ENCODE data around the gene NINJ2.

Gene NINJ2

DNA sequence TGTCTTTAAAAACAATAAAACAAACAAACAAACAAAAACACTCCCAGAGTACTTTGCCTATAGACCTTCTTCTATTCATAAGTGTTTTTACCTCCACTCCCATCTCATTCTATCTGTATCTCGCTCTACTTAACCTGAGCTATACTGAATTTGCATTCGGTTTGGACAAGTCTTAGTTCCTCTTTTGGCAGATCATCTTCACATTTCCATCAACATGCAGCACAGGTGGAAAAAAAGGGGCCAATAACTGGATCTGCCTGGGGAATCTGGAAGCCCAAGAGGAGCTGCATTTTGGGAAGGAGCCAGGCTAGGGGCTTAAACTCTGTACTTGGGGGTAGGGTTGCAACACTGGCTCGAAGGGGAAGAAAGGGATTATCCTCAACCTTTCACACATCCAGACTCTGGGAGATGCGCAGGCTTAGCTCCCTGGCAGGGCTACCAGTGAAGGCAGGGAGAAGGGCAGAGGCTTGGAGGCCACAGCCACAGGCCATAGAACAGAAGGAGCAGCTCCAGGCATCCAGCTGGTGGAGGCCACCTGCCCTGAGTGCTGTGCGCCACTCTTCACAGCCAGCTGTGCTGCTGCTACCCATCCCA is 4.1 kb downstream of the NINJ2 start:
- no peak for TF ChIP-seq CTCF (IDR thresholded peaks at IDR 0.05; ENCODE audit: low read depth, low read length)
- DNase-seq (ENCODE audit: extremely low read depth, low read depth), result no peak

DNA sequence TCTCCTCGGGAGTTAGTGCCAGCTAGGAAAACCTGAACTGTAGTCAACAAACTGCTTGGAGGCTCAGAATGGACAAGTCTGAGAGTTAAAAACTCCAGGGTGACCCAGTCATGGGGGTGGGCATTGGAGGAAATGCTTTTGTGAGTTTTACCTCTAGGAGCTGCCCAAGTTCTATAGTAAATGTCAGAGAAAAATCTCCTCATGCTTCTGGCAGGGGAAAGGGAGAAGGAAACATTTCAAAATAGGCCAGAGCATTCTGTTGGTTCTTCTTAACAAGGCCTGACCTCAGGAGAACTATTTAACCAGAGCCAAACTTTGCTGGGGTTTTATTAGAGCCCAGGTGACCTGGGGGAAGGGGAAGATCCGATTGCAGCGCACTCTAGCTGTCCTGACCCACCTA is 12.3 kb downstream of the NINJ2 start:
- DNase-seq (ENCODE audit: extremely low read depth, low read depth), result no peak
- TF ChIP-seq CTCF (IDR thresholded peaks at IDR 0.05; ENCODE audit: low read depth, low read length), result no peak; the same call in 1 of the 2 replicates

- no peak for TF ChIP-seq CTCF (IDR thresholded peaks at IDR 0.05; ENCODE audit: low read depth, low read length)
- no peak for DNase-seq (ENCODE audit: extremely low read depth, low read depth)
These were observed 15.7 kb downstream of the NINJ2 start for GRCh38 chr12:647385-648085.

- TF ChIP-seq CTCF (IDR thresholded peaks at IDR 0.05; ENCODE audit: low read depth, low read length), result no peak
- DNase-seq (ENCODE audit: extremely low read depth, low read depth), result no peak
These were observed 16.5 kb downstream of the NINJ2 start for GRCh38 chr12:646442-647384.

DNA sequence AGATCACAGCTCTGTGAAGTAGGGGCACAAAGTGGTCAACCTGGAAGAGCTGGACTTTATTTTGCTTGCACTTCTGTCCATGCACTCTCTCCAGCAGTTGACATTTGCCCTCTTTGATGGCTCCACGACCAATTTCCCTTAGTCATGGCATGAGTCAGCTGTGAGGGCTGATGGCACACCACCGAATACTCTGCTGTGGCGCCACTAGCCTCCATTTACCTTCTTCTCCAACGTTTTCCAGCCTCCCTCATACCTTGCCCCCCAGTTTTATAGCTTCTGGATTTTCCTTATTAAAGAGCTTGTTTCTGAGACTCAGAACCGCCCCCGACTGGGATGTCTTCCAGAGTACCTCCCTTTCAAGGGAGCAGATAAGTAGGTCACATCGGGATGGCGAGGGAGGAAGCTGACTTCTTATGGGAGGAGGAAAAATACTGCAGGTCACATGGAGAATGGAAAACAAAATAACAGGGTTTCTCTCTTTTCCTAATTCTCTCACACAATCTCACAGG is 17.6 kb downstream of the NINJ2 start:
- no peak for DNase-seq (ENCODE audit: extremely low read depth, low read depth)
- TF ChIP-seq CTCF (IDR thresholded peaks at IDR 0.05; ENCODE audit: low read depth, low read length), result no peak

DNA sequence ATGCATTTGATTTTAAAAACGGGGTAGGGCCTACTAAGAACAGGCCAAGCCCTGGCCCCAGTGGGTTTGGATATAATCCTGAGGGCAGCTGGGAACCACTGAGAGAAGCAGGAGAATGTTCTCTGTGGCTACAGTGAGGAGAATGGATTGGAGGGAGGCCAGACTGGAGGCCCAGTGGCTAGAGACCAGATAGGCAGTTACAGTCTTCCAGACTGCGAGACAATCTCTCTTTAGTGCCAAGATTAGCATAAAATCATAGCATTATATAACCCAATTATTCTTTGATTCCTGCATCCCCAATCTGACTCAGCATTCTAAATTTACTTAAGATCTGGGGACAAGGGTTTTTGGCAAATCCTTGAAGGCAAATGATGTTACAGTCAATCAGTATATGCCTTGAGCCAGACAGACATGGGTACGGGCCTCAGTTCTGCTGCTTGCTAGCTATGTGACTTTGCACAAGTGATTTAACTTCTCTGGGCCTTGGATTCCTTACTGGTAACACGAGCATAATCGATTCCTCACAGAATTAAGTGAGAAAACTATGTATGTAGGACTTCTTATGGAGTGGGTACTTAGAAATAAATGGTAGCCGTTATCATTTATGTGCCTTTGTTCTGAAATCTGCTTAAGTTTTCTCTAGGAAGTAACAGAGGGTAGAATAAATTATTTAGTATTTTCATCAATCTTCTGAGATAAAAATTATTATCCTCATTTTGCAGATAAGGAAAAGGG is 18.3 kb downstream of the NINJ2 start:
- no peak for TF ChIP-seq CTCF (IDR thresholded peaks at IDR 0.05; ENCODE audit: low read depth, low read length)
- DNase-seq (ENCODE audit: extremely low read depth, low read depth), result no peak

Measured in AG09319 (cell line).